ENCODE measurements around the gene FTMT. TPM values are rescaled to one million over a fixed set of nuclear protein-coding genes. Genes with fewer than 3 reads are reported as not detected.

The FTMT gene
- not detected for polyA plus RNA-seq (2012; ENCODE audit: insufficient read length, low read depth)

DNA sequence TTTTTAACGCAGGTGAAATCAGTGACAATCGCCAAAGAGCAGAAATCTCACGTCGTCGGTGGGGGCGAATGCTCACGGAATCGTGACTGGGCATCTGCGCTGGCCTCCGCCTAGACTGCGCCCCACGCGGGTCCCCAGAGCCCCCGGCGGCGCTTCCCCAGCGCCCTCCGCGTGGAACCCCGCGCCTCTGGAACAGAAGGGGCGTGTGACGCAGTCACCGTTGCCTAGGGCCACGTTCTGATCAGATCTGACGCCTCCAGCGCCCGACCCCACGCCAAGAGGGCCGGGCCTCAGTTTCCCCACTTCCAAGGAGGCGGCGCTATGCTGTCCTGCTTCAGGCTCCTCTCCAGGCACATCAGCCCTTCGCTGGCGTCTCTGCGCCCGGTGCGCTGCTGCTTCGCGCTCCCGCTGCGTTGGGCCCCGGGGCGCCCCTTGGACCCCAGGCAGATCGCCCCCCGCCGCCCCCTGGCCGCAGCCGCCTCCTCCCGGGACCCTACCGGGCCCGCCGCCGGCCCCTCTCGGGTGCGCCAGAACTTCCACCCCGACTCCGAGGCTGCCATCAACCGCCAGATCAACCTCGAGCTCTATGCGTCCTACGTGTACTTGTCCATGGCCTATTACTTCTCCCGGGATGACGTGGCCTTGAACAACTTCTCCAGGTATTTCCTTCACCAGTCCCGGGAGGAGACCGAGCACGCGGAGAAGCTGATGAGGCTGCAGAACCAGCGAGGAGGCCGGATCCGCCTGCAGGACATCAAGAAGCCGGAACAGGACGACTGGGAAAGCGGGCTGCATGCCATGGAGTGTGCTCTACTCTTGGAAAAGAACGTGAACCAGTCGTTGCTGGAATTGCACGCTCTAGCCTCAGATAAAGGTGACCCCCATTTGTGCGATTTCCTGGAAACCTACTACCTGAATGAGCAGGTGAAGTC lies at the start of gene FTMT:
FTMT (plus strand) TSS at position 240 of the 932 bp plus-strand sequence; CDS start at position 322, 82 bp downstream.
- TF ChIP-seq REST (IDR thresholded peaks at IDR 0.05; ENCODE audit: insufficient read depth in 1 of 2, low read depth in 2 of 2, low read length in 2 of 2): no peak
- TF ChIP-seq POLR2AphosphoS5 (IDR thresholded peaks at IDR 0.05; ENCODE audit: low read depth, low read length): no peak
- no peak for TF ChIP-seq TAF1 (IDR thresholded peaks at IDR 0.05; ENCODE audit: borderline replicate concordance, insufficient read depth, low read length)
- no peak for TF ChIP-seq SIN3A (IDR thresholded peaks at IDR 0.05; ENCODE audit: borderline replicate concordance, insufficient read depth, low read length)
- no peak for TF ChIP-seq FOXP2 (optimal IDR thresholded peaks at IDR 0.05; ENCODE audit: borderline replicate concordance, extremely low read depth, extremely low read length, insufficient read depth)

- TF ChIP-seq FOXP2 (optimal IDR thresholded peaks at IDR 0.05; ENCODE audit: borderline replicate concordance, extremely low read depth, extremely low read length, insufficient read depth) (no peak), REST (IDR thresholded peaks at IDR 0.05; ENCODE audit: insufficient read depth in 1 of 2, low read depth in 2 of 2, low read length in 2 of 2) (no peak), POLR2AphosphoS5 (IDR thresholded peaks at IDR 0.05; ENCODE audit: low read depth, low read length) (no peak), TAF1 (IDR thresholded peaks at IDR 0.05; ENCODE audit: borderline replicate concordance, insufficient read depth, low read length) (no peak), SIN3A (IDR thresholded peaks at IDR 0.05; ENCODE audit: borderline replicate concordance, insufficient read depth, low read length) (no peak)
These were observed 45.8 kb upstream of the FTMT start for GRCh38 chr5:121805911-121806310.

- no peak for TF ChIP-seq FOXP2 (optimal IDR thresholded peaks at IDR 0.05; ENCODE audit: borderline replicate concordance, extremely low read depth, extremely low read length, insufficient read depth)
- TF ChIP-seq POLR2AphosphoS5 (IDR thresholded peaks at IDR 0.05; ENCODE audit: low read depth, low read length): no peak
- TF ChIP-seq SIN3A (IDR thresholded peaks at IDR 0.05; ENCODE audit: borderline replicate concordance, insufficient read depth, low read length): no peak
- TF ChIP-seq TAF1 (IDR thresholded peaks at IDR 0.05; ENCODE audit: borderline replicate concordance, insufficient read depth, low read length): no peak
- TF ChIP-seq REST (IDR thresholded peaks at IDR 0.05; ENCODE audit: insufficient read depth in 1 of 2, low read depth in 2 of 2, low read length in 2 of 2): no peak
These were observed 35.5 kb upstream of the FTMT start for GRCh38 chr5:121816164-121816563.

DNA sequence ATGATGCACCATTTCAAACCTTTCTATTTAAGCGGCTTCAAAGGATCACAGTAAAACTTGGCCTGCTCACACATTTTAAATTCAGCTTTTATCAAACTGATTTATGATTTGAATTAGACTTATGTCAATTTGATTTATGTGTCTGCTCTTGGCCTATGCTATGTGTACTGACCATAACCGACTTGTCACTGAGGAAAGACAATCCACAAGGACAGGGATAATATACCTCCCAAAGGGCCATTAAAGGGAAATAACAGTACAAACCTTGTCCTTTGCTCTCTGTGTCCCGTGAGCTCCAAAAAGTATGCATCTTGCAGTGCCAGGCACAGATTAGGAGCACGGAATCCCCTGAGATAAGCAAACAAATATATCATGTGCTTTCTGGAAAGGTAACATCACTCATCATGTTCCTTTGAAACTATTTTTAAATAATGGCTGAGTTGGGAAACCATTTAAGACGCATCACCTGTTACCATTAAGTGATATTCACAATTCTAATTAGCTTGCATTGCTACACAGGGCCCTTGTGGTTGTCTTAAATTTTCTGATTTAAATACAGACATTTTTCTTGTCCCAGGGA lies 31.9 kb upstream of the FTMT start:
- no peak for TF ChIP-seq FOXP2 (optimal IDR thresholded peaks at IDR 0.05; ENCODE audit: borderline replicate concordance, extremely low read depth, extremely low read length, insufficient read depth)
- no peak for TF ChIP-seq POLR2AphosphoS5 (IDR thresholded peaks at IDR 0.05; ENCODE audit: low read depth, low read length)
- no peak for TF ChIP-seq REST (IDR thresholded peaks at IDR 0.05; ENCODE audit: insufficient read depth in 1 of 2, low read depth in 2 of 2, low read length in 2 of 2)
- TF ChIP-seq TAF1 (IDR thresholded peaks at IDR 0.05; ENCODE audit: borderline replicate concordance, insufficient read depth, low read length): no peak
- TF ChIP-seq SIN3A (IDR thresholded peaks at IDR 0.05; ENCODE audit: borderline replicate concordance, insufficient read depth, low read length): no peak
